Fibroblast of mammary gland (primary cell): ENCODE measurements around the gene DSTN.

Experiments
- DNase-seq: peaks from one replicate; pipeline ENCODE4 v3.0.0-alpha.2; 2010; ENCODE audit warnings: low read depth
- H3K4me3 ChIP-seq: 2 replicates; pipeline ENCODE4 v1.5.1; 2011; ENCODE audit warnings: low read depth, mild to moderate bottlenecking, low read length, moderate library complexity; ENCODE audit not compliant: control insufficient read depth
- CTCF ChIP-seq: conservative IDR thresholded peaks from 2 replicates; pipeline ENCODE4 v1.5.1; 2011; ENCODE audit warnings: low read depth, low read length, inconsistent platforms; ENCODE audit not compliant: control insufficient read depth, insufficient read depth

The DSTN gene

GRCh38 chr20:17613328-17614175, 43.7 kb downstream of the DSTN start:
- no peak overlapping the region for H3K4me3 ChIP-seq
- DNase-seq = no peak
- no peak for TF ChIP-seq CTCF

- no peak overlapping the region for H3K4me3 ChIP-seq
- TF ChIP-seq CTCF = no peak
- DNase-seq = peak; percentile 56
Observed at GRCh38 chr20:17614176-17614811, 44.4 kb downstream of the DSTN start.

- no peak overlapping the region for H3K4me3 ChIP-seq
- DNase-seq = no peak
- no peak for TF ChIP-seq CTCF
Observed at GRCh38 chr20:17614812-17615644, 45.2 kb downstream of the DSTN start.

- DNase-seq = no peak
- no peak for TF ChIP-seq CTCF
- H3K4me3 ChIP-seq = no peak overlapping the region
Observed at GRCh38 chr20:17615645-17616479, 46.0 kb downstream of the DSTN start.

- no peak for TF ChIP-seq CTCF
- DNase-seq = no peak
Observed at GRCh38 chr20:17616480-17617211, 46.8 kb downstream of the DSTN start.

More at GRCh38 chr20:17616480-17617211, 46.8 kb downstream of the DSTN start:
- H3K4me3 ChIP-seq = no peak overlapping the region
